Stimulated activated CD4-positive, alpha-beta T cell treated with anti-CD3 and anti-CD28 coated beads, Interleukin-2, amount 100 ng/mL, for 48 hours (primary cell): ENCODE results near the gene GFM2.
"Not testable (repeated sequence)": the region's sequence is repeated elsewhere in the genome, so short reads cannot be mapped to it uniquely, and the experiment has no call there.

Experiments used
- DNase-seq, 2 donors: peaks; one replicate each; pipeline ENCODE4 v3.0.0-alpha.2; 2020

GFM2 gene, protein sequence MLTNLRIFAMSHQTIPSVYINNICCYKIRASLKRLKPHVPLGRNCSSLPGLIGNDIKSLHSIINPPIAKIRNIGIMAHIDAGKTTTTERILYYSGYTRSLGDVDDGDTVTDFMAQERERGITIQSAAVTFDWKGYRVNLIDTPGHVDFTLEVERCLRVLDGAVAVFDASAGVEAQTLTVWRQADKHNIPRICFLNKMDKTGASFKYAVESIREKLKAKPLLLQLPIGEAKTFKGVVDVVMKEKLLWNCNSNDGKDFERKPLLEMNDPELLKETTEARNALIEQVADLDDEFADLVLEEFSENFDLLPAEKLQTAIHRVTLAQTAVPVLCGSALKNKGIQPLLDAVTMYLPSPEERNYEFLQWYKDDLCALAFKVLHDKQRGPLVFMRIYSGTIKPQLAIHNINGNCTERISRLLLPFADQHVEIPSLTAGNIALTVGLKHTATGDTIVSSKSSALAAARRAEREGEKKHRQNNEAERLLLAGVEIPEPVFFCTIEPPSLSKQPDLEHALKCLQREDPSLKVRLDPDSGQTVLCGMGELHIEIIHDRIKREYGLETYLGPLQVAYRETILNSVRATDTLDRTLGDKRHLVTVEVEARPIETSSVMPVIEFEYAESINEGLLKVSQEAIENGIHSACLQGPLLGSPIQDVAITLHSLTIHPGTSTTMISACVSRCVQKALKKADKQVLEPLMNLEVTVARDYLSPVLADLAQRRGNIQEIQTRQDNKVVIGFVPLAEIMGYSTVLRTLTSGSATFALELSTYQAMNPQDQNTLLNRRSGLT

DNA sequence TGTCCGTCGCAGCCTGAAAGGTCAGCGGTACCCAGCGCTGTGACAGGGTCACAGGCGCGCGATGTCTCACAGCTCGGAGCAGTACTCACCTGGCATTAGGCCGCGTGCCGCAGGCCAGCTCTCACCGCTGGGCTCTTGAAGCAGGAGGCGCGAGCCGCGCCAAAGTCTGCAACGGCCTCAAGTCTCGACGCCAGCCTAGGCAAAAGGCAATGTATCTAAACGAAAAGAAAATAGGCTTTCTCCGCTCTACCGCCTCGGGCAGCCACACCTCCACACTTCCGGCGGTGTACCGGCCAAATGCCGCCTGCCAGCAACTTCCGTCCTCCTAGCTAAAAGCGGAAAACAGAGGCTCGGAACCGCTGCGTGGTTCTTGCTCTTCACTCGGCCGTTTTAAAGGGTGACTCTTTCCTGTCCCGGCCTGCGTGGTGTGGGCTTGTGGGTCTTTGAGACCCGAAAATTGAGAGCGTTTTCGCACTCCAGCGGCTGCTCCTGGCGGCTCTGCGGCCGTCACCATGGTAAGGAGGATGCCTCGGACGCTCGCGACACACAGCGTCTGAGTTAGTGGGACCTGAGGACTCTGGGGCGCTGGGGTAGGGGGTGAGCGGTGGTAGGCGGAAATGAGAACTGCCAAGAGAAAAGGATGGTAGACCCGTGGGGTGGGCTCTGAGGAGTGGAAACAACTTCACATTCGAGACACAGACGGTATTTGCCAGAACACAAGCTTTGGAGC, at the start of gene GFM2, which contains the start of gene NSA2:
Gene GFM2, minus strand, starts transcription at position 269 of the 730 bp plus-strand sequence. CDS start 3,375 bp downstream, outside the sequence.
Gene NSA2, plus strand, starts transcription at position 401 of the 730 bp plus-strand sequence. Its CDS starts 112 bp downstream, at position 513.
- peak; percentile 85 to 93 for DNase-seq

DNA sequence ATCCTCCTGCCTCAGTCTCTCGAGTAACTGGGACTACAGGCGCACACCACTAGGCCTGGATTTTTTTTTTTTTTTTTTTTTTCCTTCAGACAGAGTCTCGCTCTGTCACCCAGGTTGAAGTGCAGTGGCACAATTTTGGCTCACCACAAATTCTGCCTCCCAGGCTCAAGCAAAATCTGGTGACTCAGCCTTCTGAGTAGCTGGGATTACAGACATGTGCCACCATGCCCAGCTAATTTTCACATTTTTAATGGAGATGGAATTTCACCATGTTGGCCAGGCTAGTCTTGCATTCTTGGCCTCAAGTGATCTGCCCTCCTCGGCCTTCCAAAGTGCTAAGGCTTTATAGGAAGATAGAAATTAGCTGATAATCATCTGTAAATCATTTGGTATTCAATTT, 44.0 kb upstream of the GFM2 start:
- no peak for DNase-seq

DNA sequence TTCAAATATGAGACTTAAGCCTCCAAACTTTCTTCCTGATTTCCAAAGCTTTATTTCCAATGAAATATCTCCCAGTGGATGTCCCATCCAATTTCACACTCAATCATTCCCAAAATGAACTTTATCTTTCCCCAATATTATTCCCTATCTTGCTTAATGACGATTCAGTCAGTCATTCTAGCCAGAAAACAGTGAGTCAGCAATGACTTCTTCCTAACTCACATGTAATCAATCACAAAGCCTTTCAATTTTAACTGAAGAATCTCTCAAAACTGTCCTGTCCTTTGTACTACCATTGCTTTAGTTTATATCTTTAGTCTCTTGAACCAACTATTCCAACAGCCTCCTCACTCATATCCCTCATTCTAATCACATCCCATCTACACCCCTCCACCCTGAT, 35.0 kb upstream of the GFM2 start:
- DNase-seq: no peak

DNA sequence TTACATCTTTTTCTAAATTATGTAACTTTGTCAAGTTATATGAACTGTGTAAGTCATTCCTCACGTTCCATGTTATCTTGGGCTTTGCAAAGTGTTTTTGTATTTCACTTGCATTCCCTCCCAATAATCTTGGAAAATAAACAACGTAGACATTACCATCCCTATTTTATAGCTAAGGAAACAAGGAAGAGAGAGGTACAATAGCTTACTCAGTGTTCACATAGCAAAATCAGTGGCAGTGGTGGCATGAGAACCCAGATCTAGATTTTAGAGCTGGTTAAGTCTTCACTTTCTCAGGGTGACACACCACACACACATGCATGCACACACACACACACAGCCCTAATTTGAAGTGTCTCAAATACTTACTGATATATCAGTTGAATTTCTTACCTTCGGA, 34.3 kb upstream of the GFM2 start:
- no peak for DNase-seq

DNA sequence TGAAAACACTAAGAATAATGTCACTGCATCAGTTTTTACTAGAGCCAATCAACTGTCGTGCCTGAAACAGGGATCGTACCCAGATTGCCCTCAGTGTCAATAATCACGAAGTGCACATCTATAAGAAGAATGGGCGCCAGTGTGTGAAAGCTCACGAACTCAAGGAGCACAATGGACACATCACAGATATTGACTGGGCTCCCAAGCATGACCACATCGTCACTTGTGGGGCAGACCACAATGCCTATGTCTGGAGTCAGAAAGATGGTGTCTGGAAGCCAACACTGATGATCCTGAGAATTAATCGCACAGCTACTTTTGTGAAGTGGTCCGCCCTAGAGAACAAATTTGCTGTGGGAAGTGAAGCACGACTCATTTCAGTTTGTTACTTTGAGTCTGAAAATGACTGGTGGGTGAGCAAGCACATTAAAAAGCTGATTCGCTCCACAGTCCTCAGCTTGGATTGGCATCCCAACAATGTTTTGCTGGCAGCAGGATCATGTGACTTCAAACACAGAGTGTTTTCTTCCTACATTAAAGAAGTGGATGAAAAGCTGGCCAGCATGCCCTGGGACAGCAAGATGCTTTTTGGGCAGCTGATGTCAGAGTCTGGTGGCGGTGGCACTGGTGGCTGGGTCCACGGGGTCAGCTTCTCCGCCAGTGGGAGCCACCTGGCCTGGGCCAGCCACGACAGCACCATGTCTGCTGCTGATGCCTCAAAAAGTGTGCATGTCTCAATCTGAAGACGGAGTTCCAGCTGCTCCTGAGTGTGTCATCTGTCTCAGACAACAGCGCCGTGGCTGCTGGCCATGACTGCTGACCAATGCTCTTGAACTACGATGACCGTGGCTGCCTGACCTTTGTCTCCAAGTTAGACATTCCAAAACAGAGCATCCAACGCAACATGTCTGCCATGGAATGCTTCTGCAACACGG, 32.3 kb upstream of the GFM2 start:
- no peak for DNase-seq

DNA sequence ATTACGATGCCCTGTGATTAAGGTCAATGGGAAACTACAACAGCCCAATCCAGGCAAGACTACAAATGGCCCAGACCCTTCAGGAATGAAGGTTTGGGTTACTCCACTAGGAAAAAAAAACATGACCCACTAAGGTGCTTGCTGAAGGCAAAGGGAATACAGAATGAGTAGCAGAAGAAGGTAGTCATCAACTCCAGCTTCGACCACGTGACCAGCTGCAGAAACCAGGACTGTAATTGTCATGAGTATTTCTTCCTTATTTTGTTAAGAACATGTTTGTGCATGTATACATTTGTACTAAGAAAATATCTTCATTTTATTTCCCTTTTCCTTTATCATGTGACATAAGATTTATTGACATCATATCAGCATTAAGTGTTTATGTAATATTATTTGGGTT, 24.8 kb upstream of the GFM2 start:
- not testable (repeated sequence) for DNase-seq

DNA sequence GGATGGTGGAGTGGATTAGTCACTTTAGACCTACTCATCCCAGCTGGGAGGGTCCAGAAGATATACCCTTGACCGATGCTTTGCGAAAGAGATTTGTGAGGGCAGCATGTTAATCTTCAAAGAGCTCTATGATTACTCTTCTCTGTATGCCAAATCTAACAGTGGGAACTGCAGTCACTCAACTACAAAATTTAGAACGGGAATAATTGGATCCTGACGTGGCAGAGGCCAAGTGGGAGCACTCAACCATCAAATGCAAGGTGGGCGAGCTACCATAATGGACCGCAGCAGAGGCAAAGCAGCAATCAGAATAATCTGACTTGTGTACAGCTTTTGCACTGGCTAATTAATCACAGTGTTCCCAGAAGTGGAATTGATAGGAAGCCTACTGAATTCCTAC, 20.5 kb upstream of the GFM2 start:
- DNase-seq: no peak

DNA sequence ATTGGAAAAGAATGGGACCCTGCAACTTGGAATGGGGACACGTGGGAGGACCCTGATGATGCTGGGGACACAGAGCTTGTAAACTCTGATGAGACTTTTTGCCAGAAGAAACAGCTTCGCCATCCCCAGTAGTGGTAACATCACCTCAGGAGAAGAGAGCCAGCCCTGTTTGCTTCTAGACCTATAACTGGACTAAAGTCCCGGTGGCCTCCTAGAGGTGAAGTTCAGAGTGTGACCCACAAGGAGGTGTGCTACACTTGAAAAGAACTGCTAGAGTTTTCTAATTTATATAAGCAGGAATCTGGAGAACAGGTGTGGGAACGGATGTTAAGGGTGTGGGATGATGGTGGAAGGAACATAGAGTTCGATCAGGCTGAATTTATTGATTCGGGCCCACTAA, 19.9 kb upstream of the GFM2 start:
- no peak for DNase-seq

DNA sequence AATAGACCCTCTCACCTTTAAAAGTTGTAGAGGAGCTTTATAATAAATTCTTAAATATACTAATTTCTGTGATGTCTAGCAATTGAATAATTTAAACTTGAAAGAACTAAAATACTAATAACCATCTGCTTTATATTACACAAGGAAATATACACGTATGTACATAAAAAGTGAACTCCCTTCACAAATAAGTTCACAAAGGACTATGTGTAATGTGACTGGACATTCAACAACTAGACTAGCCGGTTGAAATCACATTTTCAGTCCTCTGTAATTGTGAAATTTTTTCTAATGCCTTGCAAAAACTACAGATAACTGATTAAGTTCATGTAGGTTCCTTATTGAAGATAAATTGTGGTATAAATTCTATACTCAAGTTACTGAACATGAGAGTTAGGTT, 11.7 kb upstream of the GFM2 start:
- no peak for DNase-seq

DNA sequence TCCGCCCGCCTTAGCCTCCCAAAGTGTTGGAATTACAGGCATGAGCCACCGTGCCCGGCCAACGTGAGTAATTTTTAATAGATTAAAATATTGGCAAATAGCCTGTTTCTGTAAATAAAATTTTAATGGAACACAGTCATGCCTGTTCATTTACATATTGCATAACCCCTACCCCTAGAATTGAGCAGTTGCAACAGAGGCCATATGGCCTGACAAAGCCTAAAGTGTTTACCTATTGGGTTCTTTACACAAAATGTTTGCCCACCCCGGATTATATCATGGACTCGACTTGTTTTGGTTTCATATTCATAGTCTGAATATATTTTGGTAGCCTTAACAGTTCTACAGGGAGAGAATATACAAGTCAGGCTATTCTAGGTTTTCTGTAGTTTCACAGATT, 5.4 kb upstream of the GFM2 start:
- no peak for DNase-seq

DNA sequence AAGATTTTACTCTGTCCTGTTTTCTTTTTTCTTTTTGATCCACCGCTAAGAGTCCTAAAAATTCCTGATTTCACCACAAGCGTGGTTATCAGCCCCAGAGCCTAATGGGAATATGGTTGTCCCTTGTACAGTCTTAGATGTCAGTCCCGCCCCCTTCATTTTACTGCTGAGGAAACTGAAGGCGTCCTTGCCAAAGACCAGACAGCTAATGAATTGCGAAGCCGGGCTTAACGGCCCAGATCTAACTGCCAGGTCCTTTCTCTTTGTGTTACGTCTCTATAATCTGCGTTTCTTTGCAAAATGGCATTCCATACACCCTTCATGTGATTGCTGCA, 629 bp upstream of the GFM2 start:
- DNase-seq: peak in 1 of 2 donors; percentile 10

DNA sequence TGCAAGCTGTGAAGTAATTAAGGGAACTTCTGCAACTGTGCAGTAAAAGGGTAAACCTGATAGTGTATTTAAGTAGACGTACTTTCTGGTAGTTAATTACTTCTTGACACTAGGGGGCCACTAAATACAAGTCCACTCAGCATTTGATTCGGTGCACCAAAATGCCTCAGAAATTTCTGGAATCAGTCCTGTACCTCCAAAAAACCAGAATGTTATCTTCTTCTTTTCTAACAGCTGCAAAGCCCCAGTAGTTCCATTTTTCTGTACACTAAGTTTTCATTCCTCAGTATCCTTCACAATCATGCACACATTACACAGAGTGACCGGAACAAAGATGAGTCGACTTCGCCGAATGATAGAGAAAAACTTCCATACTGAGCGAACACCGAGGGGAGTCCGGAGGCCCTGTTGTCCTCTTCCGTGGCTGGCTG, 484 bp downstream of the GFM2 start:
- no peak for DNase-seq

DNA sequence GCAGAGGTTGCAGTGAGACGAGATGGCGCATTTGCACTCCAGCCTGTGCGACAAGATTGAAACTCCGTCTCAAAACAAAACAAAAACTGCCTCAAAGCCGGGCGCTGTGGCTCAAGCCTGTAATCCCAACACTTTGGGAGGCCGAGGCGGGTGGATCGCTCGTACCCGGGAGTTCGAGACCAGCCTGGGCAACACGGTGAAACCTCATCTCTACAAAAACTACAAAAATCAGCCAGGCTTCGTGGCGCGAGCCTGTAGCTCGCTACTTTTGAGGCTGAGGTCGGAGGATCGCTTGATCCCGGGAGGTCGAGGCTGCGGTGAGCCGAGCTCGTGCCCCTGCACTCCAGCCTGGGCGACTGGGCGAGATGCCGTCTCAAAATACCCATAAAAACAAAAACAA, 988 bp downstream of the GFM2 start:
- DNase-seq: no peak

DNA sequence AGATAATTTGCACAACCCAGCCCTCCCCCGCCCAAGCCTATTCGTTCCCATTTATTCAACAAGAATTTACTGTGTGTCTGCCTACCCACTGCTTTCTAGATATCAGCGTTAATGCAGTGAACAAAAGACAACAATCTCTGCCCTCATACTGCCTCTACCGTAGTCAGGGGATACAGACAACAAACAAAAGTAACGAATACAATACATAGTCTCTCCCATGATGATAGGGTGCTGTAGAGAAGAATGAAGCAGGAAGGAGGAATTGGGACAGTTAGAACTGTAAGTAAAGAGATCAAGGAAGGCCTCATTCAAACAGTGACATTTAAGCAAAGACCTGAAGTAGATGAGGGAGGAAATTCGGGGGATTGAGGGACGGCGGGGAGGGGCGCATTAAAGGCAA, 1.7 kb downstream of the GFM2 start:
- DNase-seq: no peak

DNA sequence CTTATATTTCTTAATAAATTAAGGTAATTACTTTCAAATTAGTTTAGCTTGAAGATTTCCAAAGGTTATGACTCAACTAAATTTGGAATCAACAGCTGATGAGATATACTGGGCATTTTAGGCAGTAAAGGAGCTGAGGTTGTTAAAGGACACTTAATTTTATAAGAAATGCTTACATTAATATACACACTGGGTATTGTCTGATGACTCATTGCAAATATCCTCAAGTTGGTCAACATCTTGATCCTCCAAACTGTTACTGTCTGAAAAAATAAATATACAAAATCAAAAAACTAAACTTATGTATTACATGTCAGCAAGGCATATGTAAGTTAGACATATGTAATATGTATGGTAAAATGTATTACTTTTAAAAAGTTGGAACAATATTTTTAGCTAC, 3.4 kb downstream of the GFM2 start:
- no peak for DNase-seq

DNA sequence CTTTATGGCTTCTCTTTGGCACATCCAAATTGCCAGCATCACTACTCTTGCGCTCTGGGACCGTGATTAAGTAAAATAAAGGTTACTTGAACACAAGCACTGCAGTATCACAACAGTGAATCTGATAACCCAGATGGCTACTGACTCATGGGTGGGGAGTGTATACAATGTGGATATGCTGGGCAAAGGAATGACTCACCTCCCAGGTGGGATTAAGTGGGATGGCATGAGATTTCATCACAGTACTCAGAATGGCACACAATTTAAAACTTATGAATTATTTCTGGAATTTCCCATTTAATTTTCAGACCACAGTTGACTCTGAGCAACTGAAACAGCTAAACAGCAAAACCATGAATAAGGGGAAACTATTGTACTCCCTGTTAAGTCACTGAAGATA, 4.3 kb downstream of the GFM2 start:
- peak in 1 of 2 donors; percentile 16 for DNase-seq

DNA sequence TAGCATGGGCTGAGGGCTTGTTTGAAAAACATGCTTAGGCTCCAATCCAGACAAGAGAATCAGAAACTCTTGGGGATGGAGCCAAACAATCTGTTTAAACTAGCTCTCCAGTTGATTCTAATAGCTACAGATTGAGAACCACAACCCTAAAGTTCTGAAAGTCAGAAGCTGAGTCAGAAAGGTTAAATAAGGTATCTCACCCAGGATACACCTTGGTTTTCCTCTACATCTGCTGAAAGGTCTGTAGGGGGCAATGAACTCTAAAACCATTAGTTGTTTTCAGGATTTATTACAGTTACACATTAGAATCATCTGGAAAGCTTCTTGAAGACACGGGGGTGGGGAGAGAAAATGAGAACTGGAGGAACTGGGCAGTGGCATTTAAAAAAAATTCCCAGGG, 5.7 kb downstream of the GFM2 start:
- no peak for DNase-seq

DNA sequence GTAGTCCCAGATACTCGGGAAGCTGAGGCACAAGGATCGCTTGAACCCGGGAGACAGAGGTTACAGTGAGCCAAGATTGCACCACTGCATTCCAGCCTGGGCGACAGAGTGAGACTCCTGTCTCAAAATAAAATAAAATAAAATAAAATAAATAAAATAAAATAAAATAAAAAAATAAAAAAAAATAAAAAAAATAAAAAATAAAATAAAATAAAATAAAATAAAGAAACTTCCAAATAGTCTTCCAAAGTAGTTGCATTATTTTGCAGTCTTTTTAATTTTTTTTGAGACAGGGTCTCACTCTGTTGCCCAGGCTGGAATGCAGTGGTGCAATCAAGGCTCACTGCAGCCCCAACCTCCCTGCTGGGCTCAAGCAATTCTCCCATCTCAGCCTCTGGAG, 18.2 kb downstream of the GFM2 start:
- not testable (repeated sequence) for DNase-seq

DNA sequence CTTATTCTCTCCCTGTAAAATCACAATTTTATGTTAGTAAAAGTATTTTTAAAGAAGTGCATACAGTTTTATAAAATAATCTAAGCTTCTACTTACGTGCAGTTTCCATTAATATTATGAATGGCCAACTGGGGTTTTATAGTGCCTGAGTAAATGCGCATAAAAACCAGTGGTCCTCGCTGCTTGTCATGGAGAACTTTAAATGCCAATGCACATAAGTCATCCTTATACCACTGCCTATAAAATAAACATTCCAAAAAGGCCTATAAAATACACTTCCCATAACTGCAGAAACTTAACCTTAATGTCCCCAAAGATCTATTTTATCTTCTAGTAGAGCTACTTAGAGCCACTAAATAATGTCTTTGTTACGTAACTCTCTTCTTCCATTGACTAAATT, 28.5 kb downstream of the GFM2 start:
- no peak for DNase-seq

DNA sequence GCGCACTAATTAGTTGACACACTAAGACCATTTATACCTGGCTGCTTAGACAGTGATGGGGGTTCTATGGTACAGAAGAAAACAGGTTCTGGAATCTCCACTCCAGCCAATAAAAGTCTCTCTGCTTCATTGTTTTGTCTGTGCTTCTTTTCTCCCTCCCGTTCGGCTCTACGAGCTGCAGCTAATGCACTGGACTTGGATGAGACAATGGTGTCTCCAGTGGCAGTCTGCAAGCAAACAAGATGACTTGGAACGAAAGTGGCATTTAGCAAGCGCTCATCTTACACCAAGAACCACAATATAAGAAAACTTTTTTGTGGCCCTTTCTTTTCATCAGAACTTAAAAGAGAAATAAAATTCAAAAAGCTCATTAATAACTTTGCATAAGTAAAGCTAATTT, 30.2 kb downstream of the GFM2 start:
- DNase-seq: no peak

DNA sequence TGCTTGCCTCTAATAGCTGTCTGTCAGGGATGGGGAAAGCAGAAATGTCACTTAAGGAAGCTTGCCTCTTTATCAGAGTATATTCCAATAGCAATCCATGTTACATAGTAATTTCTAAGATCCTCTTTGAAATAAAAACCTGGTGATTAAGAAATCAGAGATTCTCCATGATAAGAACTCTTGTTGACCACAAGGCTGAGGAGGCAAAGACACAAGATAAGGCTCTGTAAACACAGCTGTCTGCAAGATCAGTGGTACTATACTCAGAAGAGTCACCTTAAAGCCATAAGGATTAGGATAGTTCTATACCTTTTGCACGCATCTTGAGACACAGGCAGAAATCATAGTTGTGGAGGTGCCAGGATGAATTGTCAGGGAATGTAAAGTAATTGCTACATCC, 41.6 kb downstream of the GFM2 start:
- no peak for DNase-seq

DNA sequence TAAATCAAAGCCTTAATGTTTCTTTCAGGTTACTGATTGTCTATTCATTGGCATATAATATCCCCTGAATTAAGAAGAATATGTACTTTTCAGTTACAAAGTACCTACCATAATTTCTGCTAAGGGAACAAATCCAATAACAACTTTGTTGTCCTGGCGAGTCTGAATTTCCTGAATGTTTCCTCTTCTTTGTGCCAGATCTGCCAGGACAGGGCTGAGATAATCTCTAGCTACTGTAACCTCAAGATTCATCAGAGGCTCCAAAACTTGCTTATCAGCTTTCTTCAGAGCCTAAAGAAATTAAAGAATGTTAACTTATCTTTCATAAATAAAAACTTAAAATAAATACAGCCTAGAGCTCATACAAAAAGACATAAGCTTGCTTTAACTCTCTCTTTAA, 44.6 kb downstream of the GFM2 start:
- no peak for DNase-seq
